Measurements from ENCODE around the gene PRRX2.

The PRRX2 gene

DNA sequence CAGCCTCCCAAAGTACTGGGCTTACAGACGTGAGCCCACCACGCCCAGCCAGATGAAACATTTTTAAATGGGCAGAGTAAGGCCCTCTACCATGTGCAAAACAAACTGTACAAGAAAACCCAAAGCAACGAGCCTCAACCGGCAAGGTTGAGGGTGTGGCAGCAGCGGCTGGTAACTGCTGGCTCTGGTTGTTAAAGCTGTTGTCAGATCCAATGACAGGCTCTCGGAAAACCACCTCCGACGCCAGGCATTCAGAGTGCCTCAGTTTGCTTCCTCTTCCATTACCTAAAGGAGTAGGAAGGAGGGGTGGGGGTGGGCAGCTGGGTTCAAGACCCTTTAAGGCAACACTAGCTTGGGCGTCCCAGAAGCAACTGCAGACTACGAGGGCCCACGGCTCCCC lies 21.1 kb upstream of the PRRX2 start:
- no peak overlapping the region for H2AFZ ChIP-seq (ENCODE audit: low read depth, low read length)

DNA sequence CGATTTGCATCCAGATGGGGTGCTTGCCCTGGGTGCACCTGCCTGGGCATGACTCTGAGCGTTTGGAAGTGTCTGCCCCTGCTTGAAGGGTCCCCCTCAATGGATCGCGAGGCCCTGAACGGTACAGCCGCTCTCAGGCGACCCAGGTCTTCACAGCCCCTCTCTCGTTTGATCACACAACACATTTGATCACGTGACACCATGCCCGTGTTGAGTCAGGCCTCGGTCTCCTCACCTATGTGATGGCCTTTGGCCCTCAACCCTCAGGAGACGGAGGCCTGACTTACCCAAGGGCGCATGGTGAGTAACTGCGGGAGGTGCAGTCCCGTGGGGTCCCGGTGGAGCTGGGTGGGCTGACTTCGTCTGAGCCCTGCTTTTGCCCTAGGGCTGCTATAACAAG lies 20.5 kb upstream of the PRRX2 start:
- TF ChIP-seq, protein P1, sequence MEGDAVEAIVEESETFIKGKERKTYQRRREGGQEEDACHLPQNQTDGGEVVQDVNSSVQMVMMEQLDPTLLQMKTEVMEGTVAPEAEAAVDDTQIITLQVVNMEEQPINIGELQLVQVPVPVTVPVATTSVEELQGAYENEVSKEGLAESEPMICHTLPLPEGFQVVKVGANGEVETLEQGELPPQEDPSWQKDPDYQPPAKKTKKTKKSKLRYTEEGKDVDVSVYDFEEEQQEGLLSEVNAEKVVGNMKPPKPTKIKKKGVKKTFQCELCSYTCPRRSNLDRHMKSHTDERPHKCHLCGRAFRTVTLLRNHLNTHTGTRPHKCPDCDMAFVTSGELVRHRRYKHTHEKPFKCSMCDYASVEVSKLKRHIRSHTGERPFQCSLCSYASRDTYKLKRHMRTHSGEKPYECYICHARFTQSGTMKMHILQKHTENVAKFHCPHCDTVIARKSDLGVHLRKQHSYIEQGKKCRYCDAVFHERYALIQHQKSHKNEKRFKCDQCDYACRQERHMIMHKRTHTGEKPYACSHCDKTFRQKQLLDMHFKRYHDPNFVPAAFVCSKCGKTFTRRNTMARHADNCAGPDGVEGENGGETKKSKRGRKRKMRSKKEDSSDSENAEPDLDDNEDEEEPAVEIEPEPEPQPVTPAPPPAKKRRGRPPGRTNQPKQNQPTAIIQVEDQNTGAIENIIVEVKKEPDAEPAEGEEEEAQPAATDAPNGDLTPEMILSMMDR (IDR thresholded peaks at IDR 0.05; ENCODE audit: low read depth, low read length), result no peak
- no peak for TF ChIP-seq EZH2phosphoT487 (IDR thresholded peaks at IDR 0.05; ENCODE audit: low read depth)
- Histone ChIP-seq H3K27me3 (ENCODE audit: low read depth, low read length) (no peaks in the 10 kb centered on the region), H3K4me2 (ENCODE audit: low read length) (no peak overlapping the region), H3K4me3 (ENCODE audit: low read length) (no peak overlapping the region), H4K20me1 (ENCODE audit: insufficient read depth, low read length) (0 out of 2 replicates have a peak, but pooled peaks cover 3% of the 10 kb centered on the region), H3K79me2 (ENCODE audit: low read length) (peaks cover 21% of the 10 kb centered on the region), H3K9me3 (ENCODE audit: insufficient read depth, low read length) (no peaks in the 10 kb centered on the region), H3K36me3 (replicated peaks; ENCODE audit: low read depth, low read length) (no peaks in the 10 kb centered on the region), H3K9ac (ENCODE audit: low read length) (no peak overlapping the region), H3K27ac (ENCODE audit: low read length) (no peak overlapping the region), H2AFZ (ENCODE audit: low read depth, low read length) (no peak overlapping the region), H3K4me1 (ENCODE audit: low read length) (peaks cover 13% of the 10 kb centered on the region)

More for the DNA sequence above, 21.1 kb upstream of the PRRX2 start:
- Histone ChIP-seq H3K4me1 (ENCODE audit: low read length) (peaks cover 13% of the 10 kb centered on the region), H3K9ac (ENCODE audit: low read length) (no peak overlapping the region), H3K4me3 (ENCODE audit: low read length) (no peak overlapping the region), H4K20me1 (ENCODE audit: insufficient read depth, low read length) (0 out of 2 replicates have a peak, but pooled peaks cover 3% of the 10 kb centered on the region), H3K36me3 (replicated peaks; ENCODE audit: low read depth, low read length) (no peaks in the 10 kb centered on the region), H3K79me2 (ENCODE audit: low read length) (peaks cover 23% of the 10 kb centered on the region), H3K9me3 (ENCODE audit: insufficient read depth, low read length) (no peaks in the 10 kb centered on the region), H3K27ac (ENCODE audit: low read length) (no peak overlapping the region), H3K4me2 (ENCODE audit: low read length) (no peak overlapping the region), H3K27me3 (ENCODE audit: low read depth, low read length) (no peaks in the 10 kb centered on the region)
- TF ChIP-seq, protein P1 (IDR thresholded peaks at IDR 0.05; ENCODE audit: low read depth, low read length), result no peak
- TF ChIP-seq EZH2phosphoT487 (IDR thresholded peaks at IDR 0.05; ENCODE audit: low read depth), result no peak

DNA sequence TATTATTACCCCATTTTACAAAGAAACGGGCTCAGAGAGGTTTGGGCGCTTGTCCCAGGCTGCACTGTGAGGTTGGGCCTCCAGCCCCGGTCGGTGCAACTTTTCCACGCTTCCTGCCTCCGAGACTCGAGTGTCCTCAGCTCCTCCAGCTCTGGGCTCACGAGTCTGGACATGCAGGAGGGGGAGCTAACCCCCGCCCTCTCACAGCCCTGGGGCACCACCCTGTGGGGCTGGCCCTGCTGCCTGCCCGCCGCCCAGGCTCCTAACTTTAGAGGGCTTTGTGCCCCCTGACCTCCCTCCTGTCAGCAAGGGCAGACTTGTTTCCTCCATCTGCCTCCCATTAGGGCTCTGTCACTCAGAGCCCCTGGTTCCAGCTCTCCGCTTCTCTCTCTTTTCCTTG lies 19.2 kb upstream of the PRRX2 start:
- H3K36me3 ChIP-seq (replicated peaks; ENCODE audit: low read depth, low read length), result no peaks in the 10 kb centered on the region
- H3K27me3 ChIP-seq (ENCODE audit: low read depth, low read length), result no peaks in the 10 kb centered on the region
- TF ChIP-seq EZH2phosphoT487 (IDR thresholded peaks at IDR 0.05; ENCODE audit: low read depth), result no peak
- TF ChIP-seq, protein P1 (IDR thresholded peaks at IDR 0.05; ENCODE audit: low read depth, low read length), result no peak
- no peak overlapping the region for H3K27ac ChIP-seq (ENCODE audit: low read length)
- H2AFZ ChIP-seq (ENCODE audit: low read depth, low read length), result no peak overlapping the region
- peaks cover 7% of the 10 kb centered on the region for H3K79me2 ChIP-seq (ENCODE audit: low read length)
- no peaks in the 10 kb centered on the region for H3K9me3 ChIP-seq (ENCODE audit: insufficient read depth, low read length)
- 0 out of 2 replicates have a peak, but pooled peaks cover under 1% of the 10 kb centered on the region for H3K4me1 ChIP-seq (ENCODE audit: low read length)
- no peak overlapping the region for H3K4me2 ChIP-seq (ENCODE audit: low read length)
- H3K9ac ChIP-seq (ENCODE audit: low read length), result no peak overlapping the region
- H4K20me1 ChIP-seq (ENCODE audit: insufficient read depth, low read length), result no peaks in the 10 kb centered on the region
- no peak overlapping the region for H3K4me3 ChIP-seq (ENCODE audit: low read length)

GRCh38 chr9:129646654-129647053 lies 18.8 kb upstream of the PRRX2 start:
- H3K4me2 ChIP-seq (ENCODE audit: low read length), result no peak overlapping the region
- H3K4me1 ChIP-seq (ENCODE audit: low read length), result no peaks in the 10 kb centered on the region
- no peaks in the 10 kb centered on the region for H3K27me3 ChIP-seq (ENCODE audit: low read depth, low read length)

More at GRCh38 chr9:129646654-129647053, 18.8 kb upstream of the PRRX2 start:
- no peak overlapping the region for H2AFZ ChIP-seq (ENCODE audit: low read depth, low read length)
- TF ChIP-seq, protein P1 (IDR thresholded peaks at IDR 0.05; ENCODE audit: low read depth, low read length), result no peak
- H4K20me1 ChIP-seq (ENCODE audit: insufficient read depth, low read length), result no peaks in the 10 kb centered on the region
- no peaks in the 10 kb centered on the region for H3K9me3 ChIP-seq (ENCODE audit: insufficient read depth, low read length)
- H3K4me3 ChIP-seq (ENCODE audit: low read length), result no peak overlapping the region
- peaks cover 3% of the 10 kb centered on the region for H3K79me2 ChIP-seq (ENCODE audit: low read length)
- no peak overlapping the region for H3K27ac ChIP-seq (ENCODE audit: low read length)
- H3K9ac ChIP-seq (ENCODE audit: low read length), result no peak overlapping the region
- no peaks in the 10 kb centered on the region for H3K36me3 ChIP-seq (replicated peaks; ENCODE audit: low read depth, low read length)
